Loucy (cell line): ENCODE data around the gene COX7A2.

ENCODE experiments used
- H2AFZ ChIP-seq: fragments of 200-600 bp; sonication (generic); 2 replicates; pipeline ENCODE4 v1.6.0; 2016; ENCODE audit warnings: antibody characterized with exemption, mild to moderate bottlenecking, low read length, moderate library complexity
- H3F3A ChIP-seq: fragments of 200-600 bp; 2 replicates; pipeline ENCODE4 v1.6.0; 2016; ENCODE audit warnings: antibody characterized with exemption, low read depth, mild to moderate bottlenecking
- H3K27me3 ChIP-seq: fragments of 200-600 bp; sonication (generic); 2 replicates; pipeline ENCODE4 v1.6.1; 2014; ENCODE audit warnings: low read length, mild to moderate bottlenecking; ENCODE audit not compliant: insufficient read depth, poor library complexity, severe bottlenecking
- H3K36me3 ChIP-seq: fragments of 200-600 bp; sonication (generic); 2 replicates; pipeline ENCODE4 v1.6.1; 2016; ENCODE audit warnings: low read length; ENCODE audit not compliant: insufficient read depth
- H3K4me1 ChIP-seq: fragments of 200-600 bp; sonication (generic); 2 replicates; pipeline ENCODE4 v1.5.1; 2014; ENCODE audit warnings: low read length, mild to moderate bottlenecking; ENCODE audit not compliant: insufficient read depth, poor library complexity, severe bottlenecking
- H3K4me2 ChIP-seq: fragments of 200-600 bp; sonication (generic); 2 replicates; pipeline ENCODE4 v1.6.0; 2014; ENCODE audit warnings: antibody characterized with exemption, low read length, low read depth, mild to moderate bottlenecking; ENCODE audit not compliant: poor library complexity, severe bottlenecking
- H3K4me3 ChIP-seq: fragments of 200-600 bp; sonication (generic); 2 replicates; pipeline ENCODE4 v1.5.1; 2014; ENCODE audit warnings: low read length, mild to moderate bottlenecking, mixed read lengths; ENCODE audit not compliant: poor library complexity, severe bottlenecking
- H3K79me2 ChIP-seq: fragments of 200-600 bp; sonication (generic); 2 replicates; pipeline ENCODE4 v1.6.1; 2014; ENCODE audit warnings: low read length; ENCODE audit not compliant: insufficient read depth
- H3K9ac ChIP-seq: fragments of 200-600 bp; sonication (generic); 2 replicates; pipeline ENCODE4 v1.6.0; 2014; ENCODE audit warnings: mild to moderate bottlenecking, low read depth, low read length, moderate library complexity; ENCODE audit not compliant: poor library complexity, severe bottlenecking
- H3K9me2 ChIP-seq: fragments of 200-600 bp; sonication (generic); replicated peaks from 2 replicates; pipeline ENCODE4 v1.6.1; 2016; ENCODE audit warnings: low read depth, low read length, mixed read lengths
- H3K9me3 ChIP-seq: fragments of 200-600 bp; sonication (generic); 2 replicates; pipeline ENCODE4 v1.6.1; 2014; ENCODE audit warnings: mild to moderate bottlenecking, antibody characterized with exemption, low read length, low read depth; ENCODE audit not compliant: insufficient read depth
- H4K20me1 ChIP-seq: fragments of 200-600 bp; sonication (generic); 2 replicates; pipeline ENCODE4 v1.6.0; 2014; ENCODE audit warnings: antibody characterized with exemption, low read length, mild to moderate bottlenecking; ENCODE audit not compliant: insufficient read depth, poor library complexity, severe bottlenecking
- EZH2phosphoT487 ChIP-seq: fragments of 200-600 bp; IDR thresholded peaks from 2 replicates; pipeline ENCODE4 v1.6.1; 2018; ENCODE audit warnings: antibody characterized with exemption, mild to moderate bottlenecking, moderate library complexity, borderline replicate concordance
- TF ChIP-seq, protein P1 (sequence below): fragments of 200-600 bp; sonication (generic); conservative IDR thresholded peaks from 2 replicates; pipeline ENCODE4 v1.5.1; 2014; ENCODE audit warnings: mild to moderate bottlenecking, antibody characterized with exemption, low read length

Gene COX7A2

GRCh38 chr6:75234126-75234865 is 9.3 kb downstream of the COX7A2 start:
- TF ChIP-seq EZH2phosphoT487: no peak
- TF ChIP-seq, protein P1, sequence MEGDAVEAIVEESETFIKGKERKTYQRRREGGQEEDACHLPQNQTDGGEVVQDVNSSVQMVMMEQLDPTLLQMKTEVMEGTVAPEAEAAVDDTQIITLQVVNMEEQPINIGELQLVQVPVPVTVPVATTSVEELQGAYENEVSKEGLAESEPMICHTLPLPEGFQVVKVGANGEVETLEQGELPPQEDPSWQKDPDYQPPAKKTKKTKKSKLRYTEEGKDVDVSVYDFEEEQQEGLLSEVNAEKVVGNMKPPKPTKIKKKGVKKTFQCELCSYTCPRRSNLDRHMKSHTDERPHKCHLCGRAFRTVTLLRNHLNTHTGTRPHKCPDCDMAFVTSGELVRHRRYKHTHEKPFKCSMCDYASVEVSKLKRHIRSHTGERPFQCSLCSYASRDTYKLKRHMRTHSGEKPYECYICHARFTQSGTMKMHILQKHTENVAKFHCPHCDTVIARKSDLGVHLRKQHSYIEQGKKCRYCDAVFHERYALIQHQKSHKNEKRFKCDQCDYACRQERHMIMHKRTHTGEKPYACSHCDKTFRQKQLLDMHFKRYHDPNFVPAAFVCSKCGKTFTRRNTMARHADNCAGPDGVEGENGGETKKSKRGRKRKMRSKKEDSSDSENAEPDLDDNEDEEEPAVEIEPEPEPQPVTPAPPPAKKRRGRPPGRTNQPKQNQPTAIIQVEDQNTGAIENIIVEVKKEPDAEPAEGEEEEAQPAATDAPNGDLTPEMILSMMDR: no peak
- Histone ChIP-seq H3K79me2 (no peaks in the 10 kb centered on the region; the same call in 1 of the 2 replicates), H3K9me2 (no peaks in the 10 kb centered on the region), H3F3A (no peaks in the 10 kb centered on the region), H3K4me1 (no peaks in the 10 kb centered on the region), H3K9me3 (no peaks in the 10 kb centered on the region), H4K20me1 (peaks cover 7% of the 10 kb centered on the region), H3K4me3 (no peak overlapping the region), H3K27me3 (no peaks in the 10 kb centered on the region), H2AFZ (no peak overlapping the region), H3K9ac (no peak overlapping the region), H3K4me2 (no peak overlapping the region), H3K36me3 (peaks cover 18% of the 10 kb centered on the region; the same call in 1 of the 2 replicates)

DNA sequence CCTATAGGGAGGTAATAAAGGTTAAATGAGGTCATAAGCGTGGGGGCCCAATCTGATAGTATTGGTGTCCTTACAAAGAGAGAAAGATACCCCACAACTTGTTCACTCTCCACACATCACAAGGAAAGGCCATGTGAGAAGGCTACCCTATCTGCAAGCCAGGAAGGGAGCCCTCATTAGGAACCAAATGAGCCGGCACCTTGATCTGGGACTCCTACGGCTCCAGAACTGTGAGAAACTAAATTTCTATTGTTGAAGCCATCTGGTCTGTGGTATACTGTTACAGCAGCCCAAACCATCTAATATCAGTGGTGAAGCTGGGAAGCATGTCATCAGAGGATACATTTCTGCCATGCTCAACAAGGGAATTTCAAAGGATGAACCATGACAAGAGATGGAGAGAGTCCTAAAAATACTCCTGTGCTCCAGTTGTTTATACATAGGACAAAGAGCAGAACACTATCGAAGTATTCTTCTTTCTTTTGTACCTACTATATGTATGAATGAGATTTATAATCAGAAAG is 10.4 kb downstream of the COX7A2 start:
- Histone ChIP-seq H3K36me3 (peaks cover 12% of the 10 kb centered on the region; the same call in 1 of the 2 replicates), H3K79me2 (no peaks in the 10 kb centered on the region), H3K9me3 (no peaks in the 10 kb centered on the region), H3K9me2 (no peaks in the 10 kb centered on the region), H4K20me1 (peaks cover 7% of the 10 kb centered on the region), H2AFZ (no peak overlapping the region), H3K4me1 (no peaks in the 10 kb centered on the region), H3F3A (no peaks in the 10 kb centered on the region), H3K27me3 (no peaks in the 10 kb centered on the region), H3K4me2 (no peak overlapping the region), H3K9ac (no peak overlapping the region), H3K4me3 (no peak overlapping the region)
- TF ChIP-seq, protein P1: no peak
- TF ChIP-seq EZH2phosphoT487: no peak

GRCh38 chr6:75230484-75231325 is 12.9 kb downstream of the COX7A2 start:
- Histone ChIP-seq H3F3A (no peaks in the 10 kb centered on the region), H3K9ac (no peak overlapping the region), H3K4me1 (no peaks in the 10 kb centered on the region), H3K36me3 (no peaks in the 10 kb centered on the region), H3K27me3 (no peaks in the 10 kb centered on the region), H3K9me3 (no peaks in the 10 kb centered on the region), H3K79me2 (no peaks in the 10 kb centered on the region), H3K4me3 (no peak overlapping the region), H2AFZ (no peak overlapping the region), H3K9me2 (no peaks in the 10 kb centered on the region), H3K4me2 (no peak overlapping the region), H4K20me1 (no peaks in the 10 kb centered on the region)
- no peak for TF ChIP-seq EZH2phosphoT487
- TF ChIP-seq, protein P1: peak; percentile 54
